ENCODE data around the gene EFL1. TPM values are rescaled to one million over a fixed set of nuclear protein-coding genes. Genes with fewer than 3 reads are reported as not detected.

The EFL1 gene
- total and polyA plus RNA-seq, 4 donors: 5.5 to 15.1 (median 10.3) TPM

DNA sequence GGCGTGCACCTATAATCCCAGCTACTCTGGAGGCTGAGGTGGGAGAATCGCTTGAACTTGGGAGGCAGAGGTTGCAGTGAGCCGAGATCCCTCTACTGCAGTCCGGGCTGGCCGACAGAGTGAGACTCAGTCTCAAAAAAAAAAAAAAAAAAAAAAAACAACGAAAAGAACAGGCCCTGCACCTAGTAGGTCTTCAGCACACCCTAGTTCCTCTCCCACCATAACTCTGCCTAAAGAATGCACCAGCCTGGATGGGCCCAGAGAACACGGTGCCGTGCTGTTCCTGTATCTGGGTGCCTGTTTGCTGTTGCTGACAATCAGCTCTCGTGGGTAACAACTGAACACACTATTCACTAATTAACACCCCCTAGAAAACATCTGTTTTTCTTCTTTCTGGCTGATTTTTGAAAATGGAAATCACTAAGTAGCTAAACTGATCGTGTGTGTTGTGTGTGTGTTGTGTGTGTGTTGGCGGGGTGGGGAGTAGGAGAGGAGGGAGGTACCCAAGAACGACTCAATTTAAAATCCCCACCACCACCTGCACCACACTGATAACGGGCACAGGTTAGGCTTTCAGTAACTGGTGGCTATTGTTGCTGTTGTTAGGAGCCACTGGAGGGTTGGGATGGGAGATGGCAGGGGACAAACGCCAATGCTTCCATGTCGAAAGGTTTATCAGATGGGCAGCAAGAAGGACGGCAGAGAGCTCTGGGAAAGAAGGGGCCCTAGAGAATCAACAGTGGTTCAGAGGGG, 176.1 kb downstream of the EFL1 start:
- Histone ChIP-seq H3K27me3 (ENCODE audit: control insufficient read depth in 1 of 2, insufficient read depth in 2 of 2, low read length in 1 of 2) (no peaks in the 10 kb centered on the region), H3K9me3 (ENCODE audit: control insufficient read depth, low read length) (no peaks in the 10 kb centered on the region), H3K27ac (ENCODE audit: low read depth in 1 of 2, low read length in 2 of 2) (no peak overlapping the region), H3K4me1 (ENCODE audit: control insufficient read depth in 1 of 2, insufficient read depth in 2 of 2, low read length in 2 of 2) (no peaks in the 10 kb centered on the region), H3K4me3 (ENCODE audit: low read length in 2 of 2) (no peak overlapping the region), H3K36me3 (ENCODE audit: control insufficient read depth in 1 of 2, insufficient read depth in 2 of 2, low read length in 1 of 2) (no peaks in the 10 kb centered on the region)
- 90 to 92% methylated on average over 16 of the region's 16 CpGs for WGBS, 2 donors
- no peak for ATAC-seq (ENCODE audit: low FRiP score)
- intact Hi-C loops (cut with DNase I): no loop called here
- DNase-seq: no peak

DNA sequence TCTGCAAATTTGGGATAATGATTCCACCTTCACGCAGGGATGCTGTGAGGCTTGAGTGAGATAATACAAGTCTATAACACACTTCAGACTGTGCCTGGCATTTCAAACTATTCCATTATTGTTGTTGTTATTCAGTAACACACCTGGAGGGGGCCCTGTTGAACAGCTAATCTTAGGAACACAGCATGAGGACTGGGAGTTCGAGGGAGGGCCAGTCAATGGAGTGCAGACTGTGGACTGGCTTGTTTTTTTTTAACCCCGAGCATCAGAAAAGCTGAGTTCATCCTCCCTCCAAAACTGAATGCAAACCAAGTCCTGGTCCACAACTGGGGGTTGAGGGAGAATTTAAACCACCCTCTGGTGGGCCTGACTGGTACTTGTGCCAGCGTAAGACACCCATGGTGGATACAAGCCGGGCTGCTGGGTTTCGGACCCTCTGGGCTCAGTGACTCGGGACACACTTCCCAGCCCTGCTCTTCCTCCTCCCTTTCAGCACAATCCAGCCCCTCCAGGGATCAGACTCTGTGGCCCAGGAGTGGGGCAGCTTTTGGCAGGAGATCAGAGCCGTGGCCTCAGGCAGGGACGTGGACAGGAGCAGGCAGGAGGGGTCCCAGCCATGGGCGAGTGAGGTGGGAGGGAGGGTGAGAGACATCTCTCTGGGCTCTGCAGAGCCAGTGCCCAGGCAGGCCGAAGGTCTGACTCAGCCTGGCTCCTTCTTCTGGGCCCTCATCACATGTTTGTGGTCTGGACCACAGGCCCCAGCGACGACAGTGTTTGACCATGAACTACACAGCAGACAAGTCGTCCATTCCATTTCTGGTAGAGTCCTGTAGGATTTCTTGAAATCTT, 180.4 kb downstream of the EFL1 start:
- H3K9me3 ChIP-seq (ENCODE audit: control insufficient read depth, low read length): no peaks in the 10 kb centered on the region
- H3K36me3 ChIP-seq (ENCODE audit: control insufficient read depth in 1 of 2, insufficient read depth in 2 of 2, low read length in 1 of 2): no peaks in the 10 kb centered on the region
- H3K27me3 ChIP-seq (ENCODE audit: control insufficient read depth in 1 of 2, insufficient read depth in 2 of 2, low read length in 1 of 2): no peaks in the 10 kb centered on the region
- WGBS, 2 donors: 68 to 73% methylated on average over 14 of the region's 14 CpGs
- H3K27ac ChIP-seq (ENCODE audit: low read depth in 1 of 2, low read length in 2 of 2): no peak overlapping the region
- DNase-seq (no peak), ATAC-seq (ENCODE audit: low FRiP score) (no peak)
- intact Hi-C loops (cut with DNase I): no loop called here
- no peaks in the 10 kb centered on the region for H3K4me1 ChIP-seq (ENCODE audit: control insufficient read depth in 1 of 2, insufficient read depth in 2 of 2, low read length in 2 of 2)
- no peak overlapping the region for H3K4me3 ChIP-seq (ENCODE audit: low read length in 2 of 2)

DNA sequence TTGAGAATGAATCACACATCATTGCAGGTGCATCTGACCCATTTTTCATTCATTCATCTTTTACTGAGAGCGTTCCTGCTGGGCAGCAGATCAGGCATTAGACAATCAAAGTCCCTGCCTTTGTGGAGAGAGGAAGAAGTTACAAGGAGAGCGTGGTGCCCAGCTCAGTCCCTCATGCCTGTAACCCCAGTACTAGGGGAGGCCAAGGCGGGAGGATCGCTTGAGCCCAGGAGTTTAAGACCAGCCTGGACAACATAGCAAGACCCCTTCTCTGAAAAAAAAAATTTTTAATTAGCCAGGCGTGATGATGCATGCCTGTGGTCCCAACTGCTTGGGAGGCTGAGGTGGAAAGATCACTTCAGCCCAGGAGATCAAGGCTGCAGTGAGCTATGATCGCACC, 181.8 kb downstream of the EFL1 start:
- Histone ChIP-seq H3K9me3 (ENCODE audit: control insufficient read depth, low read length) (no peaks in the 10 kb centered on the region), H3K27ac (ENCODE audit: low read depth in 1 of 2, low read length in 2 of 2) (no peak overlapping the region), H3K27me3 (ENCODE audit: control insufficient read depth in 1 of 2, insufficient read depth in 2 of 2, low read length in 1 of 2) (no peaks in the 10 kb centered on the region), H3K4me1 (ENCODE audit: control insufficient read depth in 1 of 2, insufficient read depth in 2 of 2, low read length in 2 of 2) (no peaks in the 10 kb centered on the region), H3K36me3 (ENCODE audit: control insufficient read depth in 1 of 2, insufficient read depth in 2 of 2, low read length in 1 of 2) (no peaks in the 10 kb centered on the region), H3K4me3 (ENCODE audit: low read length in 2 of 2) (no peak overlapping the region)
- DNase-seq (no peak), ATAC-seq (ENCODE audit: low FRiP score) (no peak)
- intact Hi-C loops (cut with DNase I): no loop called here
- 96 to 98% methylated on average over 6 of the region's 6 CpGs for WGBS, 2 donors

Other genes with a start within 250 kb of the EFL1 start
- gene MEX3B, start 216.7 kb downstream of the EFL1 start, total RNA-seq: 1 to 10 TPM; 1.2 to 2.9 TPM
- gene MEX3B, start 216.7 kb downstream of the EFL1 start, polyA plus RNA-seq: 1 to 10 TPM; 1.3 to 1.7 TPM
- 1 to 10 TPM; 1.9 to 5.1 TPM for gene SAXO2, start 84 bp upstream of the EFL1 start, total RNA-seq
- 1 to 10 TPM in 1 of 2 donors, not detected in 1; 2.5 TPM for gene SAXO2, start 84 bp upstream of the EFL1 start, polyA plus RNA-seq
- 1 to 10 TPM in 1 of 2 donors, under 1 TPM in 1; 0.23 to 2.8 TPM for gene GOLGA6L10, start 86.7 kb upstream of the EFL1 start, total RNA-seq
- gene GOLGA6L10, start 86.7 kb upstream of the EFL1 start, polyA plus RNA-seq: 1 to 10 TPM in 1 of 2 donors, under 1 TPM in 1; 0.38 to 2.7 TPM
- 1 to 10 TPM; 1.6 to 4.7 TPM for gene GOLGA6L9, start 167.1 kb upstream of the EFL1 start, total RNA-seq
- gene GOLGA6L9, start 167.1 kb upstream of the EFL1 start, polyA plus RNA-seq: 1 to 10 TPM; 2.9 to 3.3 TPM